Muscle of leg (tissue), 16 donors: ENCODE data around the gene SRP9. TPM values are rescaled to one million over a fixed set of nuclear protein-coding genes. Genes with fewer than 3 reads are reported as not detected.

Experiments used
- DNase-seq: peaks from one replicate; pipeline ENCODE4 v3.0.0; 2013
- H3K27ac ChIP-seq: one replicate; pipeline ENCODE4 v1.5.1; 2013; ENCODE audit warnings: mild to moderate bottlenecking, low read length, control low read depth
- H3K27me3 ChIP-seq: one replicate; pipeline ENCODE4 v1.6.1; 2013; ENCODE audit warnings: low read length; ENCODE audit not compliant: control insufficient read depth, insufficient read depth
- H3K36me3 ChIP-seq: one replicate; pipeline ENCODE4 v1.6.1; 2013; ENCODE audit warnings: low read length; ENCODE audit not compliant: control insufficient read depth, insufficient read depth
- H3K4me1 ChIP-seq: one replicate; pipeline ENCODE4 v1.6.1; 2013; ENCODE audit warnings: low read length; ENCODE audit not compliant: control insufficient read depth, insufficient read depth
- H3K4me3 ChIP-seq: one replicate; pipeline ENCODE4 v1.5.1; 2013; ENCODE audit warnings: low read length, control low read depth
- H3K9me3 ChIP-seq: replicated peaks from 2 replicates; pipeline ENCODE4 v1.6.1; 2013; ENCODE audit warnings: low read depth, low read length; ENCODE audit not compliant: control insufficient read depth
- WGBS: methylation state at CpG from one replicate; pipeline ENCODE4 v1.1.5; 2013; ENCODE audit warnings: missing lambda C conversion rate; ENCODE audit not compliant: insufficient coverage; 5-methylcytosine and 5-hydroxymethylcytosine counted together
- long read RNA-seq, 11 donors: transcript quantifications; one replicate each; lab custom pipeline, GENCODE V29; 2026
- polyA plus RNA-seq, 8 donors: library from polyadenylated mRNA; unstranded; fragments of 120-200 nt; gene quantifications; one replicate each; pipeline versions ENCODE4 v1.2.1 to v1.2.3, GENCODE V29; 2013; ENCODE audit warnings: inconsistent platforms in 1 of 8, low replicate concordance in 1 of 8; ENCODE audit not compliant: insufficient read length in 8 of 8, insufficient read depth in 1 of 8
- total RNA-seq: library from RNA; stranded (reverse); fragments of 120-200 nt; gene quantifications from one replicate; pipeline ENCODE4 v1.2.4, GENCODE V29; 2013

The SRP9 gene
- 191 TPM for total RNA-seq
- polyA plus RNA-seq: 100 to 1,000 TPM; 169 to 223 (median 189) TPM
- long read RNA-seq, donor 1, transcript SRP9-203 (4 exons, 1,596 nt): minor isoform, 6 of 74 reads
- long read RNA-seq, donor 1, transcript SRP9-201 (3 exons, 1,480 nt): major isoform, 62 of 74 reads
- long read RNA-seq, donor 1, partial matches to known transcripts: 6 of 74 reads
- long read RNA-seq, donor 1, other reads (novel, unspliced or antisense): 0 of 74 reads
- long read RNA-seq, donor 2, transcript SRP9-201 (3 exons, 1,480 nt): major isoform, 15 of 19 reads
- long read RNA-seq, donor 2, partial matches to known transcripts: 0 of 19 reads
- long read RNA-seq, donor 2, other reads (novel, unspliced or antisense): 0 of 19 reads
- long read RNA-seq, donor 3, transcript SRP9-201 (3 exons, 1,480 nt): major isoform, 126 of 159 reads
- long read RNA-seq, donor 3, transcript SRP9-203 (4 exons, 1,596 nt): minor isoform, 13 of 159 reads
- long read RNA-seq, donor 3, partial matches to known transcripts: 10 of 159 reads
- long read RNA-seq, donor 3, other reads (novel, unspliced or antisense): 7 of 159 reads
- long read RNA-seq, donor 4, transcript SRP9-203 (4 exons, 1,596 nt): minor isoform, 12 of 82 reads
- long read RNA-seq, donor 4, transcript SRP9-201 (3 exons, 1,480 nt): major isoform, 69 of 82 reads
- long read RNA-seq, donor 4, partial matches to known transcripts: 0 of 82 reads
- long read RNA-seq, donor 4, other reads (novel, unspliced or antisense): 0 of 82 reads
- long read RNA-seq, donor 5, transcript SRP9-201 (3 exons, 1,480 nt): major isoform, 276 of 338 reads
- long read RNA-seq, donor 5, transcript SRP9-203 (4 exons, 1,596 nt): minor isoform, 39 of 338 reads
- long read RNA-seq, donor 5, partial matches to known transcripts: 6 of 338 reads
- long read RNA-seq, donor 5, other reads (novel, unspliced or antisense): 13 of 338 reads
- long read RNA-seq, donor 6, transcript SRP9-203 (4 exons, 1,596 nt): minor isoform, 34 of 260 reads
- long read RNA-seq, donor 6, transcript SRP9-201 (3 exons, 1,480 nt): major isoform, 215 of 260 reads
- long read RNA-seq, donor 6, partial matches to known transcripts: 0 of 260 reads
- long read RNA-seq, donor 6, other reads (novel, unspliced or antisense): 6 of 260 reads
- long read RNA-seq, donor 7, transcript SRP9-201 (3 exons, 1,480 nt): major isoform, 162 of 182 reads
- long read RNA-seq, donor 7, transcript SRP9-203 (4 exons, 1,596 nt): minor isoform, 18 of 182 reads
- long read RNA-seq, donor 7, partial matches to known transcripts: 0 of 182 reads
- long read RNA-seq, donor 7, other reads (novel, unspliced or antisense): 0 of 182 reads
- long read RNA-seq, donor 8, transcript SRP9-201 (3 exons, 1,480 nt): major isoform, 72 of 97 reads
- long read RNA-seq, donor 8, transcript SRP9-203 (4 exons, 1,596 nt): minor isoform, 17 of 97 reads
- long read RNA-seq, donor 8, partial matches to known transcripts: 0 of 97 reads
- long read RNA-seq, donor 8, other reads (novel, unspliced or antisense): 6 of 97 reads
- long read RNA-seq, donor 9, transcript SRP9-203 (4 exons, 1,596 nt): minor isoform, 10 of 114 reads
- long read RNA-seq, donor 9, transcript SRP9-201 (3 exons, 1,480 nt): major isoform, 104 of 114 reads
- long read RNA-seq, donor 9, partial matches to known transcripts: 0 of 114 reads
- long read RNA-seq, donor 9, other reads (novel, unspliced or antisense): 0 of 114 reads
- long read RNA-seq, donor 10, transcript SRP9-201 (3 exons, 1,480 nt): major isoform, 159 of 197 reads
- long read RNA-seq, donor 10, transcript SRP9-203 (4 exons, 1,596 nt): minor isoform, 20 of 197 reads
- long read RNA-seq, donor 10, partial matches to known transcripts: 5 of 197 reads
- long read RNA-seq, donor 10, other reads (novel, unspliced or antisense): 9 of 197 reads
- long read RNA-seq, donor 11, transcript SRP9-203 (4 exons, 1,596 nt): minor isoform, 15 of 122 reads
- long read RNA-seq, donor 11, transcript SRP9-201 (3 exons, 1,480 nt): major isoform, 105 of 122 reads
- long read RNA-seq, donor 11, partial matches to known transcripts: 0 of 122 reads
- long read RNA-seq, donor 11, other reads (novel, unspliced or antisense): 0 of 122 reads

- peaks cover 20% of the 10 kb centered on the region for H3K4me1 ChIP-seq
- H3K27ac ChIP-seq: peak within 1 kb of the TSS; percentile 100
- H3K27me3 ChIP-seq: peaks cover 2% of the 10 kb centered on the region
- H3K4me3 ChIP-seq: peak within 1 kb of the TSS; percentile 97
- H3K36me3 ChIP-seq: peaks cover 7% of the 10 kb centered on the region
- no peaks in the 10 kb centered on the region for H3K9me3 ChIP-seq
- peak; percentile 99 for DNase-seq
- WGBS: 0% methylated on average over 30 of the region's 46 CpGs
Observed at GRCh38 chr1:225777583-225778336, at the start of gene SRP9. SRP9 (plus strand) TSS chr1:225777826; CDS start chr1:225777941, 115 bp downstream.

GRCh38 chr1:225731491-225731890 is 46.1 kb upstream of the SRP9 start:
- Histone ChIP-seq H3K9me3 (no peaks in the 10 kb centered on the region), H3K4me1 (peaks cover 16% of the 10 kb centered on the region), H3K27me3 (no peaks in the 10 kb centered on the region), H3K36me3 (no peaks in the 10 kb centered on the region), H3K27ac (no peak overlapping the region), H3K4me3 (no peak overlapping the region)
- DNase-seq: no peak

GRCh38 chr1:225733254-225733653 is 44.4 kb upstream of the SRP9 start:
- H3K27ac ChIP-seq: no peak overlapping the region
- peaks cover 30% of the 10 kb centered on the region for H3K4me1 ChIP-seq
- no peaks in the 10 kb centered on the region for H3K9me3 ChIP-seq
- H3K4me3 ChIP-seq: no peak overlapping the region
- no peaks in the 10 kb centered on the region for H3K27me3 ChIP-seq
- H3K36me3 ChIP-seq: no peaks in the 10 kb centered on the region
- no peak for DNase-seq
- 53% methylated on average over 2 of the region's 4 CpGs for WGBS

- DNase-seq: peak; percentile 89
- Histone ChIP-seq H3K4me1 (peaks cover 30% of the 10 kb centered on the region), H3K9me3 (no peaks in the 10 kb centered on the region), H3K4me3 (no peak overlapping the region), H3K27ac (peak overlapping the region; percentile 75), H3K36me3 (no peaks in the 10 kb centered on the region), H3K27me3 (no peaks in the 10 kb centered on the region)
- 41% methylated on average over 4 of the region's 12 CpGs for WGBS
Observed at GRCh38 chr1:225735252-225736149, 42.1 kb upstream of the SRP9 start.

- Histone ChIP-seq H3K4me3 (no peak overlapping the region), H3K27ac (peak overlapping the region; percentile 75), H3K9me3 (no peaks in the 10 kb centered on the region), H3K4me1 (peaks cover 30% of the 10 kb centered on the region), H3K27me3 (no peaks in the 10 kb centered on the region), H3K36me3 (no peaks in the 10 kb centered on the region)
- 27% methylated on average over 2 of the region's 10 CpGs for WGBS
- DNase-seq: peak; percentile 27
Observed at GRCh38 chr1:225736437-225737098, 41.1 kb upstream of the SRP9 start.

- 80% methylated on average over 1 of the region's 3 CpGs for WGBS
- peak; percentile 31 for DNase-seq
- Histone ChIP-seq H3K36me3 (no peaks in the 10 kb centered on the region), H3K4me3 (no peak overlapping the region), H3K27me3 (no peaks in the 10 kb centered on the region), H3K27ac (no peak overlapping the region), H3K4me1 (peaks cover 30% of the 10 kb centered on the region), H3K9me3 (no peaks in the 10 kb centered on the region)
Observed at GRCh38 chr1:225737161-225737560, 40.5 kb upstream of the SRP9 start.

- Histone ChIP-seq H3K36me3 (no peaks in the 10 kb centered on the region), H3K4me1 (peaks cover 30% of the 10 kb centered on the region), H3K27me3 (no peaks in the 10 kb centered on the region), H3K4me3 (no peak overlapping the region), H3K27ac (no peak overlapping the region), H3K9me3 (no peaks in the 10 kb centered on the region)
- no peak for DNase-seq
- no CpG with 5 or more reads among the region's 3 CpGs for WGBS
Observed at GRCh38 chr1:225737866-225738265, 39.8 kb upstream of the SRP9 start.
